Neural cell (in vitro differentiated cells): ENCODE data around the gene DZIP1. TPM values are rescaled to one million over a fixed set of nuclear protein-coding genes. Genes with fewer than 3 reads are reported as not detected.

Experiments
- H2AFZ ChIP-seq: fragments of 200-600, 300-800 bp; sonication (generic), shearing (Covaris generic); 2 replicates; pipeline ENCODE4 v1.6.0; 2014; ENCODE audit warnings: low read depth, mild to moderate bottlenecking, antibody characterized with exemption, low read length, moderate library complexity
- H3F3A ChIP-seq: fragments of 200-600 bp; shearing (Covaris generic); 2 replicates; pipeline ENCODE4 v1.6.1; 2016; ENCODE audit warnings: mild to moderate bottlenecking, moderate library complexity, mixed read lengths, antibody characterized with exemption, low read length; ENCODE audit not compliant: insufficient read depth, poor library complexity, severe bottlenecking
- H3K27ac ChIP-seq: fragments of 200-600, 300-800 bp; sonication (generic), shearing (Covaris generic); 2 replicates; pipeline ENCODE4 v1.5.1; 2014; ENCODE audit warnings: mild to moderate bottlenecking, low read length, moderate library complexity
- H3K27me3 ChIP-seq: fragments of 300-800, 200-600 bp; sonication (generic), shearing (Covaris generic); 2 replicates; pipeline ENCODE4 v1.6.0; 2014; ENCODE audit warnings: mild to moderate bottlenecking, low read depth, low read length, moderate library complexity; ENCODE audit not compliant: insufficient read depth
- H3K36me3 ChIP-seq: fragments of 300-800, 200-600 bp; sonication (generic), shearing (Covaris generic); 2 replicates; pipeline ENCODE4 v1.5.1; 2014; ENCODE audit warnings: mild to moderate bottlenecking, antibody characterized with exemption, low read length, moderate library complexity; ENCODE audit not compliant: insufficient read depth
- H3K4me2 ChIP-seq: fragments of 300-800, 200-600 bp; sonication (generic), shearing (Covaris generic); 2 replicates; pipeline ENCODE4 v1.6.0; 2014; ENCODE audit warnings: mild to moderate bottlenecking, low read length
- H3K4me3 ChIP-seq: fragments of 300-800, 200-600 bp; sonication (generic), shearing (Covaris generic); 2 replicates; pipeline ENCODE4 v1.5.1; 2014; ENCODE audit warnings: mild to moderate bottlenecking, low read length, moderate library complexity
- H3K79me2 ChIP-seq: fragments of 200-600 bp; shearing (Covaris generic); replicated peaks from 2 replicates; pipeline ENCODE4 v1.6.0; 2014; ENCODE audit warnings: mild to moderate bottlenecking, low read length, moderate library complexity; ENCODE audit not compliant: insufficient read depth
- H3K9ac ChIP-seq: fragments of 300-800, 200-600 bp; sonication (generic), shearing (Covaris generic); 2 replicates; pipeline ENCODE4 v1.6.1; 2016; ENCODE audit warnings: mild to moderate bottlenecking, low read length, mixed read lengths
- H3K9me2 ChIP-seq: fragments of 200-600 bp; shearing (Covaris generic); 2 replicates; pipeline ENCODE4 v1.6.1; 2016; ENCODE audit warnings: mild to moderate bottlenecking, low read length, mixed read lengths; ENCODE audit not compliant: insufficient read depth
- H3K9me3 ChIP-seq: fragments of 200-600, 300-800 bp; sonication (generic), shearing (Covaris generic); 2 replicates; pipeline ENCODE4 v1.6.1; 2016; ENCODE audit warnings: mild to moderate bottlenecking, mixed run types, low read length, moderate library complexity, mixed read lengths
- H4K20me1 ChIP-seq: fragments of 200-600 bp; shearing (Covaris generic); 2 replicates; pipeline ENCODE4 v1.6.1; 2016; ENCODE audit warnings: mild to moderate bottlenecking, mixed run types; ENCODE audit not compliant: insufficient read depth
- CTCF ChIP-seq: fragments of 450-650 bp; IDR thresholded peaks from 2 replicates; pipeline ENCODE4 v1.5.1; 2014; ENCODE audit warnings: antibody characterized with exemption, mild to moderate bottlenecking, moderate library complexity; ENCODE audit not compliant: poor library complexity, severe bottlenecking
- EP300 ChIP-seq: fragments of 450-650 bp; conservative IDR thresholded peaks from 2 replicates; pipeline ENCODE4 v1.6.1; 2014; ENCODE audit warnings: antibody characterized with exemption, mild to moderate bottlenecking, moderate library complexity; ENCODE audit not compliant: poor library complexity, severe bottlenecking
- EZH2 ChIP-seq: fragments of 200-600, 300-800 bp; shearing (Covaris generic), sonication (generic); IDR thresholded peaks from 2 replicates; pipeline ENCODE4 v1.6.1; 2014; ENCODE audit warnings: antibody characterized with exemption, low read length, borderline replicate concordance, mild to moderate bottlenecking; ENCODE audit not compliant: insufficient read depth, poor library complexity, severe bottlenecking
- MXI1 ChIP-seq: fragments of 450-650 bp; conservative IDR thresholded peaks from 2 replicates; pipeline ENCODE4 v1.6.1; 2014; ENCODE audit warnings: antibody characterized with exemption, mild to moderate bottlenecking; ENCODE audit not compliant: poor library complexity, severe bottlenecking
- POLR2AphosphoS5 ChIP-seq: IDR thresholded peaks from 2 replicates; pipeline ENCODE4 v1.6.1; 2012
- RAD21 ChIP-seq: fragments of 450-650 bp; conservative IDR thresholded peaks from 2 replicates; pipeline ENCODE4 v1.6.1; 2014; ENCODE audit warnings: antibody characterized with exemption, mild to moderate bottlenecking, moderate library complexity
- REST ChIP-seq: IDR thresholded peaks from 2 replicates; pipeline ENCODE4 v1.6.1; 2012; ENCODE audit warnings: borderline replicate concordance
- SMC3 ChIP-seq: fragments of 450-650 bp; conservative IDR thresholded peaks from 2 replicates; pipeline ENCODE4 v1.6.1; 2014; ENCODE audit warnings: antibody characterized with exemption, mild to moderate bottlenecking, moderate library complexity; ENCODE audit not compliant: poor library complexity
- TAF1 ChIP-seq: IDR thresholded peaks from 2 replicates; pipeline ENCODE4 v1.6.1; 2012; ENCODE audit warnings: low read depth
- polyA plus RNA-seq: library from polyadenylated mRNA; depleted of rRNA; stranded (reverse); fragments of >200 nt; gene quantifications from 2 replicates; pipeline ENCODE4 v1.2.3, GENCODE V29; 2014

DZIP1 gene
- polyA plus RNA-seq, 1 donor from 2014 or later, result 35.3 TPM

GRCh38 chr13:95642999-95643398 lies 1.5 kb downstream of the DZIP1 start:
- Histone ChIP-seq H3K4me2 (peak overlapping the region; percentile 78), H4K20me1 (no peaks in the 10 kb centered on the region), H3F3A (no peaks in the 10 kb centered on the region), H3K79me2 (peaks cover 4% of the 10 kb centered on the region), H3K9ac (no peak overlapping the region), H3K36me3 (peaks cover 5% of the 10 kb centered on the region), H3K27me3 (peaks cover 14% of the 10 kb centered on the region), H2AFZ (no peak overlapping the region), H3K9me3 (no peaks in the 10 kb centered on the region), H3K27ac (no peak overlapping the region), H3K4me3 (peak overlapping the region; percentile 90), H3K9me2 (peaks cover 3% of the 10 kb centered on the region)
- no peak for TF ChIP-seq EZH2
- TF ChIP-seq REST, result no peak
- no peak for TF ChIP-seq RAD21
- TF ChIP-seq SMC3, result no peak
- TF ChIP-seq MXI1, result no peak
- no peak for TF ChIP-seq POLR2AphosphoS5
- TF ChIP-seq CTCF, result no peak
- no peak for TF ChIP-seq TAF1

GRCh38 chr13:95642028-95642621 lies 2.4 kb downstream of the DZIP1 start:
- TF ChIP-seq REST (no peak), POLR2AphosphoS5 (no peak), EZH2 (no peak), EP300 (no peak), SMC3 (no peak), RAD21 (no peak), MXI1 (no peak), TAF1 (no peak), CTCF (no peak)
- peaks cover 5% of the 10 kb centered on the region for H3K36me3 ChIP-seq
- H3K27me3 ChIP-seq, result peaks cover 14% of the 10 kb centered on the region
- H3F3A ChIP-seq, result no peaks in the 10 kb centered on the region
- H3K27ac ChIP-seq, result no peak overlapping the region
- H3K9ac ChIP-seq, result no peak overlapping the region
- peaks cover 4% of the 10 kb centered on the region for H3K79me2 ChIP-seq
- no peak overlapping the region for H2AFZ ChIP-seq
- peak overlapping the region; percentile 78 for H3K4me2 ChIP-seq
- no peaks in the 10 kb centered on the region for H3K9me3 ChIP-seq
- H3K4me3 ChIP-seq, result peak overlapping the region; percentile 90
- no peaks in the 10 kb centered on the region for H4K20me1 ChIP-seq
- peaks cover 3% of the 10 kb centered on the region for H3K9me2 ChIP-seq
